T-helper 2 cell (primary cell): Measurements from ENCODE around the gene ZGPAT.
"Not testable (repeated sequence)": the region's sequence is repeated elsewhere in the genome, so short reads cannot be mapped to it uniquely, and the experiment has no call there.

ENCODE experiments used
- DNase-seq, 5 experiments: peaks; one replicate each; pipeline versions ENCODE4 v3.0.0 to v3.0.0-alpha.2; 2012 to 2022

The ZGPAT gene

DNA sequence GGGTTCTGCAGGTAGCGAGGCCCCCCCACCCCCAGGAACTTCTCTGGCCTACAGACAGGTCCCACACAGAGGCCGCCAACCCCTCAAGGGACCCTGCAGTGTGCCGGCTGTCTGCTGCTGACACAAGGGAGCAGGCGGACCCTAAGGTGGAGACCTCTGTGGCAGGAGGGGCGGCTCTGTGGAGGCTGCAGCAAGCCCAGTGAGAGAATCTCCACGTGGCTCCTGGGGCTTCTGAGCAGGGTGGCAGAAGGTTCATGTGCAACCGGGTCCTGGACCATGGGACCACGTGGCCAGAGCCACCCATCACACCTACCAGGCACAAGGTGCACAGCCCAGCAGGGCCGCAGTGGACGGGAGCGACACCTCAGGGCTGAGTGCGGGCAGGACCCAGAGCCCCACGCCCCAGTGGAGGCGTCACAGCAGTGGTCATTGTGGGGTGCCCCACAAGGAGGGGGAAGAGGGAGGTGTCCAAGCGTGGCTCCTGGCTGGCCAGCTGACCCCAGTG is 4.3 kb upstream of the ZGPAT start:
- no peak for DNase-seq

DNA sequence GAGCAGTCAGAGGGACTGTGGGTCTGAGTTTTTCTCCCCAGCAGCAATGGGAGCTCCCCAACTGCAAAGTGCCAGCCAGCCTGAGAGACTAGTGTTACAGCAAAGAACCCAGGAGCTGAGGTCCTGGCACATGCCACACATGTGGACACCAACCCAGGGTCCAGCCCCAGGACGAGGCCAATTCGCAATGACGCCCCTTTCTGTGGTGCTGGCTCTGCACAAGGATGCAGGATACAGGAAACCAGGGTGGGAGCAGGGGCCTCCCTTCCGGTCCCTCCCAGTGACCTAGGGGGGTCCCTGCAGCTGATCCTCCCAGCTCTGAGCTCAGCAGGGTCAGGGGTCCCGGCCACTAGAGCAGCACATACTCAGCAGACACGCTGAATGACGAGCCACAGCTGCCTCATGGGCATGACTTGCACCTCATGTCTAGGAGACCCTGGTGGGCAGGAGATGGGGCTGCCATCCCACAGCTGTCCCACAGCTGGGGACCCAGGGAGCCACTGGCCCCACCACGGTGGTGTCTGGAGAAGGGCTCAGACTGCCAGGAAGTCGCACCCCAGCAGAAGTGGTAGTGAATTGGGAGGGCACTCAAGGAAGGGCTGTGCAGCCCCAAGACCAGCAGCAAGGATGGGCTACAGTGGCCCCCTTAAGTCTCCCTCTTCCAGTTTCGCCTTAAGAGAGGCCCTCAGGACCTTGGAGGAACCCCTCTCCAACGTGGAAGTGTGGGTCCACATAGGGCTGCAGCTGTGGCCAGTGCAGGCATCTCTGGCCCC is 3.7 kb upstream of the ZGPAT start:
- no peak for DNase-seq

DNA sequence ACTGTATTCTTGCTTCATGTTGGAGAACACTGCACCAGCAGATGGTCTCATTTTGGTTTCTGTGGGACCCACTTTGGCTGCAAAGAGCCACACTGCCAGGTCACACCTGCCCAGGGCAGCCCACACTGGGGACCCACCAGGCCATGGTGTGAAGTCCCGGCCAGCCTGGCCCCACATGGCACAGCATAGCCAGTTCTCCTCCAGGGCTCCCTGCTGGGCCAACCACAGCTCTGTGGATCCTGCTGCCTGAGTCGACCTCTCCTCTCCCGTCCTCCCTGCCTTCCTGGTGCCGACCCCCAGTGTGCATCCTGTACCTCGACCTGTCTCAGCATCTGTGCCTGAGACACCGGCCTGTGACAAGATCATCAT is 3.1 kb upstream of the ZGPAT start:
- no peak for DNase-seq

DNA sequence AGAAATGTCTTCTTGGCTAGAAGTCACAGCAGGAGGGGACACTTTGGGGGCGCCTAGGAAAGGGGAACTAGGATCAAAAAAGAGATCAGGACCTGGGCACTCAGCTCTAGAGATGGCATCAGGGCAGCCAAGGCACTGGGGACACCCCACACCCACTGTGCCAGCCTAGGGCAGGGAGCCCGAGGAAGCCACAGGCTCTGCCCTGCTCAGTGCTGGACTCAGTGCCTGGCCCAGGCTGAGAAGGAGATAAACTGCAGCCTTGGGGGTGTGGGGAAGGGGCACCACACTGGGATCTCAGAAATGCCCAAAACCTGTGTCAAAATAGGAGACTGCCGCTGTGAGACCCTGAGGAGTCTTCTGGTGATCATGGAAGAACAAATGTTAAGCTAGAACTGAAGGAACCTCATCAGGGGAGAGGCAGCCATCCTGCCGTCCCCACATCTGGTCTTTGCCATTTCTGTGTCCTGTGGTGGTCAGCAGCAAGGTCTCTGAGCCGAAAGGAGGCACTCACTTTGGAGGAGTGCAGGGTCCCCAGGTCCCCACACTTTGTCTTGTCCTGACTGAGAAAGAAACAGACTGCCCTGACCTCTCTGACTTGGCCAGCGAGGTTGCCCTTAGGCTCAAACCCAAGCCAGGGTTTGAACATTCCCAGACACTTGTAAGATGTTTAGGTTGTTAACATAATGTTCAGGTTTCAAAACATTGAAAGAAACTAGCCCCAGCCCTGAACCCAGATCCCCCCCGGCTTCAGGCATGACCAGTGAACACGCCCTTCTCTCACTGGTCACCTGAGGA is 2.4 kb upstream of the ZGPAT start:
- no peak for DNase-seq

DNA sequence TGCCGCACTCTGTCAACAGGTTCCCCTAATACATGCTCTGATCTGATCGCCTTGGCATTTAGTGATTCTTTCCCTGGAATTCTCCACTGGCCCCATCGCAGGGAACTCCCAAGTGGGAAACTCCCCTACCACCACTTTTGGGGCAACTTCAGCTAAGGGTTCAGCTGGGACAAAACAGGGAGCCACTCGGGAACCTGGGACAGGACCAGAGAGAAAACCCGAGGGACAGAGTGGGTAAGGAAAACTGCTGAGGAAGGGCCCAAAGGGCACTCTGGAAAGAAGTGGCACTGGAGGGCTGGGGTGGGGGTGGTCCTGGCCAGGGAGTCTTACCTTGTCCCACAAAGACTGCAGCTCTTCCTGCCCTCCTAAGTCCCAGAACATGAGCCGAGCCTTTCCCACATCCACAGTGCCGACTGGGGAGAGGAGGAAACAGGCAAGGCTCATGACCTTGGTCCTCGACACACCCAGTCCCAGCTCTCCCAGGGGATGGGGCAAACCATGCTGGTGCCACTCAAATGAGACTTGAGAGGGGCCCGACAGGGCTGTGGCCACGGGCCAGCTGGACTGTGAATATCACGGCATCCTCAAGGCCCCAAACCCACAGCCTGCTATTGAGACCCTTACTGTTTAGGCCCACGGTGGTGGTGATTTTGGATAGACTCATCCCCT is 1.7 kb upstream of the ZGPAT start:
- DNase-seq, result no peak

DNA sequence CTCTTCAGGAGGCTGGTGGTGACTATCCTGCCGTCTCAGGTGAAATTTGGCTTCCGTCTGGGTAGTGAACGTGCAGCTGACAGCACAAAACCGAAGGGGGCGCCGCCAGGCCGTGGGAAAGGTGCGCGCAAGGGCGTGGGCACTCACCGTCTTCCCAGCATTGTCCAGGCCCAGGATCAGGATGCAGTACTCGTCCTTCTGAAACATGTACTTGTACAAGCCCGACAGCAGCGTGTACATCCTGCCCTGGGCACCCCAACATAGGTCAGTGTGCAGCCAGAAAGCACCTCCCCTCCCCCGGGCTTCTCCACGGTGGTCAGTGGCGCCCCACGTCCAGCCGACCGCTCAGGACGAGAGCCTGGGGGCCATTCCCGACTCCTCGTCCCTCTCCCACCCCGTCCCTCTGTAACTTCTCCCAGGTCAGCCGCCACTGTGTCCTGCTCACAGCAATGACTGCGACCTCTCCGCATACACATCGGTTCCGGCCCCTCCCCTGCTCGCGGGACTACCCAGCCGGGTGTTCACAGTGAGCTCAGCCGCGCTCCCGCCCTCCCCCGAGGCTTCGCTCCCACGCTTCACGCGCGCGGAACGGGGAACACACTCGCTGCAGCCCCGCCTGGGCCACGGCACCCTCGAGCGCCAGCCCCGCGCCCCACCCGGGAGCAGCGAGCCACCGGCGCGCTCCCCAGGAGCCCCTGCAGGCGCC is 834 bp upstream of the ZGPAT start:
- DNase-seq, result peak; percentile 26 to 78 (median 47)

DNA sequence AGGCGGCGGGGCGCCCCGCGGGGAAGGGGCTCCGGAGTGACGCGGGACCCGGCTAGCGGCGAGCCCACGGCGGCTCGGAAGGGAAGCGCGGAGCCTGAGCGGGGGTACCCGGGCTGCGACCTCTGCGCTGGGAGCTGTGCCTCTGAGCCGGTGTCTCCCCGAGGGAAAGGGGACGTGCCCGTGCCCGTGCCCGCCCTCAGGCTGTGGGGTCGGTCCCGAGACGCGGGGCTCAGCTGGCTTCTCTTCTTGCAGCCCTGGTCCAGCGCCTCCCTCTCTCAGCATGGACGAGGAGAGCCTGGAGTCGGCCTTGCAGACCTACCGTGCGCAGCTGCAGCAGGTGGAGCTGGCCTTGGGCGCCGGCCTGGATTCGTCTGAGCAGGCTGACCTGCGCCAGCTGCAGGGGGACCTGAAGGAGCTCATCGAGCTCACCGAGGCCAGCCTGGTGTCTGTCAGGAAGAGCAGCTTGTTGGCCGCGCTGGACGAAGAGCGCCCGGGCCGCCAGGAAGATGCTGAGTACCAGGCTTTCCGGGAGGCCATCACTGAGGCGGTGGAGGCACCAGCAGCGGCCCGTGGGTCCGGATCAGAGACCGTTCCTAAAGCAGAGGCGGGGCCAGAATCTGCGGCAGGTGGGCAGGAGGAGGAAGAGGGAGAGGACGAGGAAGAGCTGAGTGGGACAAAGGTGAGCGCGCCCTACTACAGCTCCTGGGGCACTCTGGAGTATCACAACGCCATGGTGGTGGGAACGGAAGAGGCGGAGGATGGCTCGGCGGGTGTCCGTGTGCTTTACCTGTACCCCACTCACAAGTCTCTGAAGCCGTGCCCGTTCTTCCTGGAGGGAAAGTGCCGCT is 686 bp downstream of the ZGPAT start:
- peak in 2 of 5 experiments; percentile 7 to 18 for DNase-seq

DNA sequence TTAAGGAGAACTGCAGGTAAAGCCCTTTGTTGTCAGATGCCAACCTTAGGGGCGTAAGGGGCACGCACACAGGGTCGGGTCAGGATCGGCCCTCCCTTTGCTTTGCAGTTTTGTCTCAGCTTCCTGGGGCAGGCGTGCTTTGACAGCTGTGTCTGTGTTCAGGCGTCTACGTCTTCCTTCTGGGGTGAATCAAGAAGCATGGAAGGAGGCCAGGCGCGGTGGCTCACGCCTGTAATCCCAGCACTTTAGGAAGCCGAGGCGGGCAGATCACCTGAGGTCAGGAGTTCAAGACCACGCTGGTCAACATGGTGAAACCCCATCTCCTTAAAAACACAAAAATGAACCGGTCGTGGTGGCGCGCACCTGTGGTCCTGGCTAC is 1.3 kb downstream of the ZGPAT start:
- no peak for DNase-seq

DNA sequence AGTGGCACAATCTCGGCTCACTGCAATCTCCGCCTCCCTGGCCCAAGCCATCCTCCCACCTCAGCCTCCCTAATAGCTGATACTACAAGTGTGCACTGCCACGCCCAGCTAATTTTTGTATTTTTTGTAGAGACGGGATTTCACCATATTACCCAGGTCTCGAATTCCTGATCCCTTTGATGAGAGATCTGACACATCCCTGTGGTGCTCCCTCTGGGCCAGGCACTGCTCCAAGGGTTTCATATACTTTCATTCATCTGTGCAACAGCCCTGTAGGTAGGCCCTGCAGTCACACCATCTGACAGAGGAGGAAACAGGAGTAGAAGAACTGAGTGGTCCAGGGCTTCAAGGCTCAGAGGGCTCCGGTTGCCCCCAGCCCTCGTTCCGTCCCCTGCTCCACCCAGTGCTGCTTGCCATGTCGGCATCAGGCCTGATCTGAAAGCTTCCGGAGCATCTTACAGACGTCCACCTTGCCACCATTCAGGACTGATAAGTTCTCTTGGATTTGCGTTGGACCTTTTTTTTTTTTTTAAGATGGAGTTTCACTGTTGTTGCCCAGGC is 3.3 kb downstream of the ZGPAT start:
- no peak for DNase-seq

DNA sequence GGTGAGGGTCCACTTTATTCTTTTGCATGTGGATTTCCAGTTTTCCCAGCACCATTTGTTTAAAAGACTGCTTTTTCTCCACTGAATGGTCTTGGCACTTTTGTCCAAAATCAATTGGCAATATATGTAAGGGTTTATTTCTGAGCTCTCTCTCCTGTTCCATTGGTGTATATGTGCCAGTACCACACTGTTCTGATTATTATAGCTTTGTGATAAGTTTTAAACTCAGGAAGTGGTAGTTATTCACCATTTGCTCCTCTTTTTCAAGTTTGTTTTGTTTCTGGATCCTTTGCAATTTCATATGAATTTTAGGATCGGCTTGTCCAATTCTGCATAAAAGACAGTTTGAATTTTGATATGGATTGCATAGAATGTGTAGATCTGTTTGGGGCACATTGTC is 4.4 kb downstream of the ZGPAT start:
- DNase-seq, result no peak

DNA sequence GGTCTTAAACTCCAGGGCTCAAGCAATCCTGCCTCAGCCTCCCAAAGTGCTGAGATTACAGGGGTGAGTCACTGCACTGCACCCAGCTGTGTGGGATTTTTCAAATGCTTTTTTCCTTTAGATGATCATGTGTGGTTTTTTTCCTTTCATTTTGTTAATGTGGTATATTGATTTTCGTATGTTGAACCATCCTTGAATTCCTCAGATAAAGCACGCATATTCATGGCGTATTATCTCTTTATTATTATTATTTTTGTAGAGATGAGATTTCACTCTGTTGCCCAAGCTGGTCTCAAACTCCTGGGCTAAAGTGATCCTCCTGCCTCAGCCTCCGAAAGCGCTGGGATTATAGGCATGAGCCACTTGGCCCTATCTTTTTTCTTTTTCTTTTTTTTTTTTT is 7.0 kb downstream of the ZGPAT start:
- peak in 1 of 5 experiments; percentile 15 for DNase-seq

DNA sequence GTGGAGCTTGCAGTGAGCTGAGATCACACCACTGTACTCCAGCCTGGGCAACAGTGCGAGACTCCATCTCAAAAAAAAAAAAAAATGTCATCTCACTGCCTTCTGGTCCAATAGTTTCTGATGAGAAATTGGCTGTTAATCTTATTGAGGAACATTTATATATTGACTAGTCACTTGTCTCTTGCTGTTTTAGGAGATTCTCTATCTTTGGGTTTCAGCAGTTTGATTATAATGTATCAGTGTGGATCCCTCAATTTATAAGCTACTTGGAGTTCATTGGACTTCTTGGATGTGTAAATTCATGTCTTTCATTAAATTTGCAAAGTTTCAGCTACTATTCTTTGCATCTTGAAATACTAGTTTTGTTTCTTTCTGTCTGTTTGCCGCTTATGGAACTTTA is 11.2 kb downstream of the ZGPAT start:
- DNase-seq, result no peak

DNA sequence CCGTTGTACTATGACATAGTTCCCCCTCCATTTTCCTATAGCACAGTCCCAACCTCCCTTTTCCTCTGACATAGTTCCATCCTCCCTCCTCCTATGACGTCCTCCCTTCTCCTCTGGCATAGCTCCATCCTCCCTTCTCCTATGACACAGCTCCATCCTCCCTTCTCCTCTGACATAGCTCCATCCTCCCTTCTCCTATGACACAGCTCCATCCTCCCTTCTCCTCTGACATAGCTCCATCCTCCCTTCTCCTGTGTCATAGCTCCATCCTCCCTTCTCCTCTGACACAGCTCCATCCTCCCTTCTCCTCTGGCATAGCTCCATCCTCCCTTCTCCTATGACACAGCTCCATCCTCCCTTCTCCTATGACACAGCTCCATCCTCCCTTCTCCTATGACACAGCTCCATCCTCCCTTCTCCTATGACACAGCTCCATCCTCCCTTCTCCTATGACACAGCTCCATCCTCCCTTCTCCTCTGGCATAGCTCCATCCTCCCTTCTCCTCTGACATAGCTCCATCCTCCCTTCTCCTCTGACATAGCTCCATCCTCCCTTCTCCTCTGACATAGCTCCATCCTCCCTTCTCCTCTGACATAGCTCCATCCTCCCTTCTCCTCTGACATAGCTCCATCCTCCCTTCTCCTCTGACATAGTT is 15.3 kb downstream of the ZGPAT start:
- not testable (repeated sequence) for DNase-seq

DNA sequence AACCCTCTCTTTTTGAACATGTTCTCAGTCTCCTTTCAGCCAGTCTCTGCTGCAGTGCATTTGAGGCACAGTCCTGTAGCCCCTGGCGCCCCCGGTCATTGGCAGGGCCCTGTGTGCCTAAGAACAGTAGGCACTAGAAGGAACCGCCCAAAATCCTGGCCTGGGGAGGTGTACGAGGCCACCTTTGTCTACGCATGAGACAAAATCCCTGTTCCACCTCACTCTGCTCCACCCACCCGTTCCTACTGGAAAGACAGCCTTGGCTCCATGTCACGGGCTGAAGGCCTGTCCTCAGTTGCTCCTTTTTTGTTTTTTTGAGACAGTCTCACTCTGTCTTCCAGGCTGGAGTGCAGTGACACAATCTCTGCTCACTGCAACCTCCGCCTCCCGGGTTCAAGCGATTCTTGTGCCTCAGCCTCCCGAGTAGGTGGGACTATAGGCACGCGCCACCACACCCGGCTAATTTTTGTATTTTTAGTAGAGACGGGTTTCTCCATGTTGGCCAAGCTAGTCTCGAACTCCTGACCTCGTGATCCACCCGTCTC is 22.4 kb downstream of the ZGPAT start:
- DNase-seq, result not testable (repeated sequence)

DNA sequence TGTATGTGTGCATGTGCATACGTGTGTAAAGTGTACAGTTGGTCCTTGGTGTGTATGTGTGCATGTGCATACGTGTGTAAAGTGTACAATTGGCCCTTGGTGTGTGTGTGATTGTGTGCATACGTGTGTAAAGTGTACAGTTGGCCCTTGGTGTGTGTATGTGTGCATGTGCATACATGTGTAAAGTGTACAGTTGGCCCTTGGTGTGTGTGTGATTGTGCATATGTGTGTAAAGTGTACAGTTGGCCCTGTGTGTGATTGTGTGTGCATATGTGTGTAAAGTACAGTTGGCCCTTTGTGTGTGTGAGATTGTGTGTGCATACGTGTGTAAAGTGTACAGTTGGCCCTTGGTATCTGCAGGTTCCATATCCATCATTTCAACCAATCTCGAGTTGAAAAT is 23.6 kb downstream of the ZGPAT start:
- DNase-seq, result no peak

DNA sequence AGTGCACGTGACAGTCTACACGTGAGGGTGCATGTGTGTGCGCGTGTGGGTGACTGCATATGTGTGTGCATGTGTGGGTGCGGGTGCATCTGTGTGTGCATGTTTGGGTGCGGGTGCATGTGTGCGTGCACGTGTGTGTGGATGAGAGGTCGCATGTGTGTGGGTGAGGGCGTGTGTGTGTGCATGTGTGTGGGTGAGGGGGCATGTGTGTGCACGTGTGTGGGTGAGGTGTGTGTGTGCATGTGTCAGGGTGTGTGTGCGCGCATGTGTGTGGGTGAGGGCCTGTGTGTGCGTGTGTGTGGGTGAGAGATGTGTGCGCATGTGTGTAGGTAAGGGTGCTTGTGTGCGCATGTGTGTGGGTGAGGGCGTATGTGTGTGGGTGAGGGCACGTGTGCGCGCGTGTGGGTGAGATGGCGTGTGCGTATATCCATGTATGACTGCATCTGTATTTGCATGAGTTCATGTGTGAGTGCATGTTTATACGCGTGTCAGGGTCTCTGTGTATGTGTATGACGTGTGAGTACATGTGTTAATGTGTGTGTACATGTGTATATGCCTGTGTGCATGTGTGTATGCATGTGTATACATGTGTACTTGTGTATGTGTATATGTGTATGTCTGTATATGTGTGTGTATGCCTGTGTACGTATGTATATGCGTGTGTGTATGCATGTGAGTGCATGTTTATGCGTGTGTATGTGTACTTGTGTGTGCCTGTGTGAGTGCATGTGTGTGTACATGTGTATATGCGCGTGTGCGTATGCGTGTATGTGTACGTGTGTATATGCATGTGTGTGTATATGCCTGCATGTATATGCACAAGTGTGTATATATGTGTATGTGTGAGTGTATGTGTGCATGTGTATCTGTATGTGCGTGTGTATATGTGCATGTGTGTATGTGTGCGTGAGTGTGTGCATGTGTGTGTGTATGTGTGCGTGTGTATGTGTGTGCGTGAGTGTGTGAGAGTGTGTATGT is 24.6 kb downstream of the ZGPAT start:
- DNase-seq, result no peak

DNA sequence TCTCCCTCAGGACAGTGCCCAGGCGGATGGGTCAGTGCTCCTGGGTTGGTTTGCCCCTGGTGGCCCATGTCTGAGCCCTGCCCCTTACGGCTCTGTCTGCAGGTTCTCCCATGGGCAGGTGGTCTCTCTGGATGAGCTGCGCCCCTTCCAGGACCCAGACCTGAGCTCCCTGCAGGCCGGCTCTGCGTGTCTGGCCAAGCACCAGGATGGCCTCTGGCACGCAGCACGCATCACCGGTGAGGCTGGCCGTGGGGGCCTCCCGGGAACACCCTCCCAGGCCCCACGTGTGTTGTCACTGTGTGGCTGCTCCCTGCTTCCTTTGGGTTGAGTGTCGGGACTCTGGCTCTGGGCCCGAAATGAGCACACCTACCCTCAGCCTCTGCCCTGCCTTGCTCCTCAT is 25.3 kb downstream of the ZGPAT start:
- no peak for DNase-seq

DNA sequence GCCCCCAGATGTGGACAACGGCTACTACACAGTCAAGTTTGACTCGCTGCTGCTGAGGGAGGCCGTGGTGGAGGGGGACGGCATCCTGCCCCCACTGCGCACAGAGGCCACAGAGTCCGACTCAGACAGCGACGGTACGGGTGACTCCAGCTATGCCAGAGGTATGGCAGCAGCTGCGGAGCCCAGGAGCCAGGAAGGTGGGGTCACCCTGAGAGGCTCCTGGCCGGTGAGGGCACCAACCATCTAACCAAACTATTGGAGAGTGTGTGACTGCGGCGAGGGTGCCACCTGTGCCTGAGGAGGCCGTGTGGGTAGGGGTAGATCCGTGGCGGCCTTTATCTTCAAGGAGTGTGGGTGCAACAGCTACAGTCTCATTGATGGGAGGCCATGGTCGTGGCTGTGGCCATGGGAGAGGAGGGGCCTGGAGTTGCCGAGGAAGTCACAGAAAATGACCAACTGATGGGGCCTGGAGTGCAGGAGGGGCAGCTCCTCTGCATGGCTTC is 25.8 kb downstream of the ZGPAT start:
- DNase-seq, result no peak
